HepG2 (cell line): ENCODE measurements around the gene MBNL3. TPM values are rescaled to one million over a fixed set of nuclear protein-coding genes. Genes with fewer than 3 reads are reported as not detected.
A peak's percentile ranks its signal among the peaks of the same experiment; 100 is the strongest.

Experiments
- ATF4 ChIP-seq, 2 experiments: fragments of 450-650 bp in 1 of 2; sonication (generic) in 1 of 2; formaldehyde crosslinking; IDR thresholded peaks; 2 replicates each; pipeline versions ENCODE4 v1.5.0 to v1.8.0; 2020 to 2022; ENCODE audit warnings: mild to moderate bottlenecking in 1 of 2, missing genetic modification reagents in 1 of 2
- EHMT2 ChIP-seq: fragments of 200-600 bp; sonication (generic); IDR thresholded peaks from 2 replicates; pipeline ENCODE4 v1.7.0; 2017; ENCODE audit warnings: antibody characterized with exemption, low read depth, low read length, borderline replicate concordance
- IRX3 ChIP-seq: sonication (generic); formaldehyde crosslinking; IDR thresholded peaks from 2 replicates; pipeline ENCODE4 v1.8.1; 2023; ENCODE audit warnings: mild to moderate bottlenecking, low read depth, missing genetic modification reagents, borderline replicate concordance
- KIAA2018 ChIP-seq: sonication (generic); formaldehyde crosslinking; IDR thresholded peaks from 2 replicates; pipeline ENCODE4 v1.5.0; 2020; ENCODE audit warnings: mild to moderate bottlenecking, missing genetic modification reagents, borderline replicate concordance
- MEIS1 ChIP-seq: sonication (generic); formaldehyde crosslinking; IDR thresholded peaks from 2 replicates; pipeline ENCODE4 v1.9.0; 2021; ENCODE audit warnings: mild to moderate bottlenecking, missing genetic modification reagents, moderate library complexity, borderline replicate concordance
- RAD51 ChIP-seq: fragments of 450-650 bp; IDR thresholded peaks from 2 replicates; pipeline ENCODE4 v1.6.1; 2016; ENCODE audit warnings: borderline replicate concordance
- SATB2 ChIP-seq: sonication (generic); formaldehyde crosslinking; IDR thresholded peaks from 2 replicates; pipeline ENCODE4 v1.5.0; 2020; ENCODE audit warnings: missing genetic modification reagents
- SNAPC5 ChIP-seq: sonication (generic); formaldehyde crosslinking; IDR thresholded peaks from 2 replicates; pipeline ENCODE4 v1.8.1; 2023; ENCODE audit warnings: mild to moderate bottlenecking, missing genetic modification reagents, borderline replicate concordance
- TFDP2 ChIP-seq: sonication (generic); formaldehyde crosslinking; IDR thresholded peaks from 2 replicates; pipeline ENCODE4 v1.4.0; 2020; ENCODE audit warnings: missing genetic modification reagents
- ZFX ChIP-seq: sonication (generic); formaldehyde crosslinking; IDR thresholded peaks from 2 replicates; pipeline ENCODE4 v1.4.0; 2020; ENCODE audit warnings: mild to moderate bottlenecking, low read depth, missing genetic modification reagents, moderate library complexity
- ZNF207 ChIP-seq: fragments of 450-650 bp; IDR thresholded peaks from 2 replicates; pipeline ENCODE4 v1.6.1; 2016; ENCODE audit warnings: antibody characterized with exemption, borderline replicate concordance
- ZNF275 ChIP-seq: sonication (generic); formaldehyde crosslinking; IDR thresholded peaks from 2 replicates; pipeline ENCODE4 v1.8.0; 2022; ENCODE audit warnings: missing genetic modification reagents, mild to moderate bottlenecking, inconsistent platforms, borderline replicate concordance
- ZNF292 ChIP-seq: sonication (generic); formaldehyde crosslinking; IDR thresholded peaks from 2 replicates; pipeline ENCODE4 v1.8.1; 2022; ENCODE audit warnings: mild to moderate bottlenecking, low read depth, missing genetic modification reagents, borderline replicate concordance
- ZNF30 ChIP-seq: sonication (generic); formaldehyde crosslinking; IDR thresholded peaks from 2 replicates; pipeline ENCODE4 v1.5.0; 2020; ENCODE audit warnings: mild to moderate bottlenecking, missing genetic modification reagents
- ZNF335 ChIP-seq: sonication (generic); formaldehyde crosslinking; IDR thresholded peaks from 2 replicates; pipeline ENCODE4 v1.4.0; 2020; ENCODE audit warnings: missing genetic modification reagents
- ZNF383 ChIP-seq: sonication (generic); formaldehyde crosslinking; IDR thresholded peaks from 2 replicates; pipeline ENCODE4 v1.4.0; 2020; ENCODE audit warnings: missing genetic modification reagents, mild to moderate bottlenecking, borderline replicate concordance
- polyA plus RNA-seq, 8 experiments: library from polyadenylated mRNA; depleted of rRNA in 3 of 8; stranded (reverse) in 7 of 8; unstranded in 1 of 8; fragments of >200 nt; fragmentation: Illumina TruSeq in 4 of 8; extraction: Trizol in 4 of 8; gene quantifications; 2 replicates each; pipeline versions ENCODE4 v1.2.1 to v1.2.3, GENCODE V29; 2011 to 2016; ENCODE audit warnings: low read depth in 4 of 8, missing spikeins in 1 of 8, mixed read lengths in 1 of 8; ENCODE audit not compliant: insufficient read depth in 1 of 8
- total RNA-seq, 5 experiments: library from RNA; depleted of rRNA; stranded (reverse); fragments of >200 nt; fragmentation: Illumina TruSeq; extraction: Trizol; gene quantifications; 2 replicates each; pipeline ENCODE4 v1.2.3, GENCODE V29; 2016; ENCODE audit warnings: low read depth in 1 of 5

The MBNL3 gene
- total and polyA plus RNA-seq, 2 of the 13 experiments (the other 11 are each of a cell fraction or from before 2014, with no cell fraction given) = 155 to 257 TPM

GRCh38 chrX:132493095-132493494 lies 4.3 kb upstream of the MBNL3 start (continued):
- no peak for TF ChIP-seq RAD51
- TF ChIP-seq ATF4 (CRISPR knock-in tag; IDR thresholded peaks at IDR 0.05) = no peak
- TF ChIP-seq ZNF292 (CRISPR knock-in tag) = no peak
- TF ChIP-seq SATB2 (CRISPR knock-in tag) = no peak
- TF ChIP-seq IRX3 = no peak
- TF ChIP-seq ZNF275 = no peak
- no peak for TF ChIP-seq ZFX (CRISPR knock-in tag)
- peak; percentile 48; the same call in 1 of the 2 replicates for TF ChIP-seq EHMT2
- TF ChIP-seq ZNF335 (CRISPR knock-in tag) = no peak
- TF ChIP-seq KIAA2018 = no peak
- TF ChIP-seq TFDP2 (CRISPR knock-in tag) = no peak
- TF ChIP-seq SNAPC5 = no peak
- TF ChIP-seq ZNF383 (CRISPR knock-in tag) = no peak
- TF ChIP-seq MEIS1 (CRISPR knock-in tag) = no peak
- no peak for TF ChIP-seq ZNF30 (CRISPR knock-in tag)
- TF ChIP-seq ZNF207 = no peak
